VCaP (cell line): ENCODE measurements around the gene CNTNAP5.

ENCODE experiments used
- H3K27ac ChIP-seq: fragments of 450-650 bp; 2 replicates; pipeline ENCODE4 v1.5.1; 2017
- CTCF ChIP-seq: fragments of 450-650 bp; conservative IDR thresholded peaks from 2 replicates; pipeline ENCODE4 v1.5.1; 2017; ENCODE audit warnings: mild to moderate bottlenecking, moderate library complexity

Gene CNTNAP5

DNA sequence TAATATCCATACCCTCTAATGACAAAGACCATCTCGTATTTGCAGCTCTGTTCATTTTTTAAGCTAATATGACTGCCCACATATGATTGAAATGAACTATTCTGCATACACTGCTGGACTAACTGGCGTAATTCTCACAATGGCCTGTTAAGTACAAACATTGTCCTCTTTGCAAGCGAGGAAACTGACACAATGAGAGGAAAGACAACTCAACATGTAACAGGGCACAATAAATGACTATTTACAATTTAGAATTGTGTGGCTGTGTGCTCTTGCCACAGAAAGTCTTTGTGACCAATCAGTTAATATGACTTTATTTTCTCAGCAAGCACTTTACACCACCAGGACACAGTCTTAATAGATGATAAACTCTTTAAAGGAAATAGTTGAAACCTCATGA, 498.0 kb downstream of the CNTNAP5 start:
- no peak overlapping the region for H3K27ac ChIP-seq
- no peak for TF ChIP-seq CTCF

DNA sequence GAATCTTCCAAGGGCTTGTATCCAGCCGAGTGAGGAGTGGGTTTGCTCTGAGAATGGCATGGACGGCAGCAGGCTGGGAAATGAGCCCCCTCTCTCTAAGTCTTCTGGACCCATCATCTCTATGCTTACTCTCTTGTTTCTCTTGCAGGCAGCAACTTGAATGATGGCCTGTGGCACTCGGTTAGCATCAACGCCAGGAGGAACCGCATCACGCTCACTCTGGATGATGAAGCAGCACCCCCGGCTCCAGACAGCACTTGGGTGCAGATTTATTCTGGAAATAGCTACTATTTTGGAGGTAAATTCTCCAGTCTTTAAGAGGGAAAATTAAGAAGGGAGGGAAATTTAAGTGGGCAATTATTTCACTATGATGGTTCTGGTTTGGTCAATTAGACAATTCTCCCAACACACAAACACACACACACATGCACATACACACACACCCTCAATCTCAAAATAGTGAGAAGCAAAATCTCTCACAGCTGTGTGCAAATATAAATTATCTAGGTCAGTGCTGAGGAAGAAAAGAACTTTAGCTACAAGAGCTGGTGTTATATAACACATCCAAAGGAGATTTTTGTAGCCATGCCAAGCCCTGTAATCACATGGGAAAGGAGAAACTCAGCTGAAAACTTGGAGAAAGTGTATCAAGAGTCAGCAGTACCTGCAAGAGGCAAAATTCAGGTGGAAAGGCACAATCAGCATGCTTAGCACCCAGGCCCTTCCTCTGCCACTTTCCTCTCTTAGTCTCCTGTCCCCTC, 499.2 kb downstream of the CNTNAP5 start:
- H3K27ac ChIP-seq, result no peak overlapping the region
- no peak for TF ChIP-seq CTCF

- no peak overlapping the region for H3K27ac ChIP-seq
- no peak for TF ChIP-seq CTCF
These were observed 501.1 kb downstream of the CNTNAP5 start for GRCh38 chr2:124526221-124526620.

DNA sequence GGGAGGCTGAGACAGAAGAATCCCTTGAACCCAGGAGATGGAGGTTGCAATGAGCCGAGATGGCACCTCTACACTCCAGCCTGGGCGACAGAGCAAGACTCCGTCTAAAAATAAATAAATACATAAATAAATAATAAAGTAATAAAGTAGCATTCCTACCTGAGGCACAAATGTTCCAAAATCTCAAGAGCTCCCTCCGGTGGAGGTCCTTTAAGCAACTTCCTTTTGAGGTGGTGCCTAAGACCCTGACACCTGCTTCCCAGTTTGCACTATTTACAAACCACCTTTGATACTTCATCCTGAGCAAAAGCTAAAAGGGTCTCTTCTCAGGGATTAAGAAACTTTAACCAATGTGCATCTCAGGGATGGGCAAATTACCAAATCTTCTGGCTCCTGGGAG, 505.1 kb downstream of the CNTNAP5 start:
- H3K27ac ChIP-seq, result no peak overlapping the region
- TF ChIP-seq CTCF, result no peak; the same call in 1 of the 2 replicates

- TF ChIP-seq CTCF, result no peak
- no peak overlapping the region for H3K27ac ChIP-seq
These were observed 508.3 kb downstream of the CNTNAP5 start for GRCh38 chr2:124533226-124533954.

GRCh38 chr2:124534028-124534427, 508.9 kb downstream of the CNTNAP5 start:
- no peak for TF ChIP-seq CTCF

GRCh38 chr2:124535816-124536215, 510.7 kb downstream of the CNTNAP5 start:
- H3K27ac ChIP-seq, result no peak overlapping the region
- no peak for TF ChIP-seq CTCF

More at GRCh38 chr2:124534028-124534427, 508.9 kb downstream of the CNTNAP5 start:
- no peak overlapping the region for H3K27ac ChIP-seq
